Mammary epithelial cell (primary cell): ENCODE measurements around the gene HSDL1.

ENCODE experiments used
- EZH2 ChIP-seq: IDR thresholded peaks from 2 replicates; pipeline ENCODE4 v1.6.1; 2012; ENCODE audit warnings: low read length, inconsistent platforms, borderline replicate concordance
- TF ChIP-seq, protein P1 (sequence below), 2 donors: IDR thresholded peaks in 1 of 2; conservative IDR thresholded peaks in 1 of 2; 2 replicates each; pipeline ENCODE4 v1.5.1; 2011 to 2012; ENCODE audit warnings: inconsistent platforms in 2 of 2, low read length in 2 of 2, mild to moderate bottlenecking in 2 of 2, control low read depth in 1 of 2, low read depth in 1 of 2; ENCODE audit not compliant: insufficient read depth in 1 of 2; ENCODE audit errors: extremely low read depth in 1 of 2

DNA sequence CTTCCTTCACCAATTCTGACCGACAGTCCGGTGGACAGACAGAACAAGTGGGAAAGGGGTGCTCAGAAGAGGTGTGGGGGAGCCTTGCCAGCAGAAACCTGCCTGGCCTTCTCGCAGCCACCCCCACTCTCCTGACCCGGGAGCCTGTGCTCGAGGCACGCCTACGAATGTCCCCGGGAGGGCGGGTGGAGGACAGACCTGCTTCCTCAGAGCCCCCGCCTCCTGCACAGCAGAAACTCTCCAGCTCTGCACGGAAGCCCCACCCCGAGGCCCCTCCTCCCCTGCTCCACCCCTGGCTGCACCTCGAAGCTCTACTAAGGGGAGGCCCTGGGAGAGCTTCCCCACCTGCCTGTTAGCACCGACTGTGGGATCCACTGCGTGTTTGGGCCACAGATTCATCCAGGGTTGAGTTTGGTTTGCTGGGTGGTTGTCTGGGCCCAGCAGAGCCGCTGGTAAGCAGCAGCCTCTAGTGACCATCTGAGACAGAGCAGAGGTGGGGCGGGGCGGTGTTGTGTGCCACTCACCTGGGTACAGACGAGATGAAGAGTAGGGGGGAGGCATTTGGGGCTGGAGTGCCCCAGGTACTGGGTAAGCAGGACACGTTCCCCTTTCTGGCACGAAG lies 35.7 kb upstream of the HSDL1 start:
- TF ChIP-seq, protein P1, sequence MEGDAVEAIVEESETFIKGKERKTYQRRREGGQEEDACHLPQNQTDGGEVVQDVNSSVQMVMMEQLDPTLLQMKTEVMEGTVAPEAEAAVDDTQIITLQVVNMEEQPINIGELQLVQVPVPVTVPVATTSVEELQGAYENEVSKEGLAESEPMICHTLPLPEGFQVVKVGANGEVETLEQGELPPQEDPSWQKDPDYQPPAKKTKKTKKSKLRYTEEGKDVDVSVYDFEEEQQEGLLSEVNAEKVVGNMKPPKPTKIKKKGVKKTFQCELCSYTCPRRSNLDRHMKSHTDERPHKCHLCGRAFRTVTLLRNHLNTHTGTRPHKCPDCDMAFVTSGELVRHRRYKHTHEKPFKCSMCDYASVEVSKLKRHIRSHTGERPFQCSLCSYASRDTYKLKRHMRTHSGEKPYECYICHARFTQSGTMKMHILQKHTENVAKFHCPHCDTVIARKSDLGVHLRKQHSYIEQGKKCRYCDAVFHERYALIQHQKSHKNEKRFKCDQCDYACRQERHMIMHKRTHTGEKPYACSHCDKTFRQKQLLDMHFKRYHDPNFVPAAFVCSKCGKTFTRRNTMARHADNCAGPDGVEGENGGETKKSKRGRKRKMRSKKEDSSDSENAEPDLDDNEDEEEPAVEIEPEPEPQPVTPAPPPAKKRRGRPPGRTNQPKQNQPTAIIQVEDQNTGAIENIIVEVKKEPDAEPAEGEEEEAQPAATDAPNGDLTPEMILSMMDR (conservative IDR thresholded peaks at IDR 0.05 in 1 of 2, IDR thresholded peaks at IDR 0.05 in 1 of 2; ENCODE audit: extremely low read depth in 1 of 2, insufficient read depth in 1 of 2, low read depth in 1 of 2, low read length in 2 of 2): no peak
- no peak for TF ChIP-seq EZH2
